CD14-positive monocyte (primary cell): Measurements from ENCODE around the gene ARFIP2. TPM values are rescaled to one million over a fixed set of nuclear protein-coding genes. Genes with fewer than 3 reads are reported as not detected.

Source experiments
- DNase-seq, 3 donors: peaks; one replicate each; pipeline ENCODE4 v3.0.0-alpha.2; 2011 to 2022
- H2AFZ ChIP-seq: 2 replicates; pipeline ENCODE4 v1.6.0; 2012; ENCODE audit warnings: mild to moderate bottlenecking, low read depth, low read length, inconsistent platforms; ENCODE audit not compliant: insufficient read depth, poor library complexity, severe bottlenecking
- H3K27ac ChIP-seq, 2 donors: 1 replicate in 1 of 2; 2 replicates in 1 of 2; pipeline ENCODE4 v1.5.1; 2012 to 2013; ENCODE audit warnings: low read length in 2 of 2, control low read depth in 1 of 2, inconsistent platforms in 1 of 2, low read depth in 1 of 2, mild to moderate bottlenecking in 1 of 2
- H3K27me3 ChIP-seq, 2 donors: one replicate each; pipeline versions ENCODE4 v1.6.0 to v1.6.1; 2011 to 2013; ENCODE audit warnings: low read length in 2 of 2; ENCODE audit not compliant: control insufficient read depth in 2 of 2, insufficient read depth in 2 of 2
- H3K36me3 ChIP-seq, 2 donors: replicated peaks in 1 of 2; 1 replicate in 1 of 2; 2 replicates in 1 of 2; pipeline versions ENCODE4 v1.5.1 to v1.6.1; 2012 to 2013; ENCODE audit warnings: low read length in 2 of 2, control low read depth in 1 of 2, inconsistent platforms in 1 of 2, mild to moderate bottlenecking in 1 of 2; ENCODE audit not compliant: insufficient read depth in 2 of 2, control insufficient read depth in 1 of 2
- H3K4me1 ChIP-seq, 2 donors: 1 replicate in 1 of 2; 2 replicates in 1 of 2; pipeline versions ENCODE4 v1.5.1 to v1.6.1; 2012 to 2013; ENCODE audit warnings: low read length in 2 of 2, control low read depth in 1 of 2, inconsistent platforms in 1 of 2, mild to moderate bottlenecking in 1 of 2, moderate library complexity in 1 of 2; ENCODE audit not compliant: insufficient read depth in 2 of 2, control insufficient read depth in 1 of 2
- H3K4me2 ChIP-seq: replicated peaks from 2 replicates; pipeline ENCODE3; 2012; ENCODE audit warnings: low read length, moderate library complexity, mild to moderate bottlenecking; ENCODE audit not compliant: poor library complexity, severe bottlenecking; ENCODE audit errors: extremely low read depth
- H3K4me3 ChIP-seq, 3 experiments: fragments of 200-600 bp in 1 of 3; sonication (generic) in 1 of 3; replicated peaks in 1 of 3; 1 replicate in 2 of 3; 2 replicates in 1 of 3; pipeline ENCODE4 v1.5.1; 2011 to 2013; ENCODE audit warnings: low read length in 3 of 3, mild to moderate bottlenecking in 3 of 3, control low read depth in 2 of 3, low read depth in 2 of 3, inconsistent platforms in 1 of 3, moderate library complexity in 1 of 3
- H3K79me2 ChIP-seq: 2 replicates; pipeline ENCODE4 v1.6.0; 2012; ENCODE audit warnings: mild to moderate bottlenecking, control low read depth, inconsistent platforms, low read length, moderate library complexity; ENCODE audit not compliant: insufficient read depth
- H3K9ac ChIP-seq: 2 replicates; pipeline ENCODE4 v1.6.0; 2017; ENCODE audit warnings: low read length, mild to moderate bottlenecking; ENCODE audit not compliant: insufficient read depth, poor library complexity, severe bottlenecking
- H3K9me3 ChIP-seq, 2 donors: replicated peaks in 1 of 2; 1 replicate in 1 of 2; 2 replicates in 1 of 2; pipeline versions ENCODE4 v1.5.1 to v1.6.1; 2012 to 2013; ENCODE audit warnings: low read length in 2 of 2, control low read depth in 1 of 2; ENCODE audit not compliant: control insufficient read depth in 1 of 2, insufficient read depth in 1 of 2
- H4K20me1 ChIP-seq: 2 replicates; pipeline ENCODE4 v1.6.0; 2012; ENCODE audit warnings: mild to moderate bottlenecking, low read length, control low read depth, moderate library complexity; ENCODE audit not compliant: insufficient read depth
- H3K27ac Mint-ChIP-seq, 7 donors: one replicate each; pipeline ENCODE4 v1.8.0; 2020; ENCODE audit warnings: mild to moderate bottlenecking in 7 of 7, mixed read lengths in 7 of 7, moderate library complexity in 6 of 7, inconsistent platforms in 2 of 7
- H3K27me3 Mint-ChIP-seq, 3 donors: one replicate each; pipeline ENCODE4 v1.8.0; 2021 to 2022; ENCODE audit warnings: low read depth in 3 of 3, mild to moderate bottlenecking in 3 of 3, mixed read lengths in 3 of 3, moderate library complexity in 3 of 3, inconsistent platforms in 1 of 3
- H3K36me3 Mint-ChIP-seq, 2 donors: one replicate each; pipeline ENCODE4 v1.8.0; 2020; ENCODE audit warnings: mixed read lengths in 2 of 2, inconsistent platforms in 1 of 2, mild to moderate bottlenecking in 1 of 2
- H3K4me1 Mint-ChIP-seq: one replicate; pipeline ENCODE4 v1.8.0; 2020; ENCODE audit warnings: mild to moderate bottlenecking, mixed read lengths
- H3K4me3 Mint-ChIP-seq, 2 donors: one replicate each; pipeline ENCODE4 v1.8.0; 2020; ENCODE audit warnings: mild to moderate bottlenecking in 2 of 2, mixed read lengths in 2 of 2, moderate library complexity in 1 of 2
- H3K9me3 Mint-ChIP-seq, 7 donors: one replicate each; pipeline ENCODE4 v1.8.0; 2020 to 2022; ENCODE audit warnings: mixed read lengths in 7 of 7, mild to moderate bottlenecking in 6 of 7, moderate library complexity in 6 of 7, inconsistent platforms in 2 of 7
- WGBS: methylation state at CpG from one replicate; pipeline ENCODE4 v1.1.5; 2013; ENCODE audit warnings: missing lambda C conversion rate; ENCODE audit not compliant: insufficient coverage; 5-methylcytosine and 5-hydroxymethylcytosine counted together
- intact Hi-C, 2 donors: fragments of 100-400 bp; cut with micrococcal nuclease; formaldehyde crosslinking; loops; one replicate each; pipeline versions ENCODE4 v1.15.0 to v1.15.1; 2023
- polyA plus RNA-seq, 3 donors: library from polyadenylated mRNA; depleted of rRNA in 1 of 3; unstranded in 2 of 3; stranded (reverse) in 1 of 3; fragments of 300-500 nt in 2 of 3; fragments of >200 nt in 1 of 3; fragmentation: Illumina TruSeq in 2 of 3; gene quantifications; 1 replicate in 2 of 3; 2 replicates in 1 of 3; pipeline ENCODE4 v1.2.3, GENCODE V29; 2012 to 2021
- TF ChIP-seq, protein P1 (sequence below): fragments of 200-600 bp; IDR thresholded peaks from one replicate; pipeline ENCODE4 v1.8.0; 2022; ENCODE audit warnings: antibody characterized with exemption, mild to moderate bottlenecking

Gene ARFIP2
- polyA plus RNA-seq, 3 donors: 21.6 to 43.8 (median 27.2) TPM

DNA sequence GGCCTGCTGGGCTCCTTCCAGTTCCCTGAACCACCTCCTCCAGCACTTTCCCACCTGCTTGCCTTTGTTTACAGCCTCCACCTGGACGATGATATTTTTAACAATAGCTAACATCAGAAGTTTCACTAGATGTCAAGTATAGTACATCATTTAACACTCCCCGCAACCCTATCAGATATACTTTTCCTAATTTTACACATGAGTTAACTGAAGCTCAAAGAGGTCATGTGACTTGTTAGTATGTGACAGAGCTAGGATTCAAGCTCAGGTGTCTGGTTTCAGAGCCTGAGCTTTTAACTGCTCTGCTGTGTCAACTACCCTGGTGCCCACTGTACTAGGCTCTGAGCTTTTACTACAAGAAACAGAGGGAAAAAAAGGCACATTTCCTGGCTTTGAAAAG, 26.1 kb downstream of the ARFIP2 start:
- H4K20me1 ChIP-seq: no peaks in the 10 kb centered on the region
- no peak overlapping the region for H3K4me2 ChIP-seq
- H3K4me3 Mint-ChIP-seq: no peak overlapping the region
- 100% methylated on average over 1 of the region's 2 CpGs for WGBS
- H3K4me1 ChIP-seq: no peaks in the 10 kb centered on the region
- H3K27me3 Mint-ChIP-seq: peaks cover 0 to 2% (median 0%) of the 10 kb centered on the region in 3 donors
- no peak for DNase-seq
- no peaks in the 10 kb centered on the region for H3K27me3 ChIP-seq
- H3K36me3 Mint-ChIP-seq: peaks cover 53 to 57% of the 10 kb centered on the region in 2 donors
- H3K27ac Mint-ChIP-seq: no peak overlapping the region
- no peak overlapping the region for H2AFZ ChIP-seq
- intact Hi-C loops: no loop called here
- no peaks in the 10 kb centered on the region for H3K4me1 Mint-ChIP-seq
- no peaks in the 10 kb centered on the region for H3K79me2 ChIP-seq
- H3K36me3 ChIP-seq: peaks cover 71 to 97% of the 10 kb centered on the region in 2 donors
- no peak overlapping the region for H3K27ac ChIP-seq
- H3K9ac ChIP-seq: no peak overlapping the region
- no peaks in the 10 kb centered on the region for H3K9me3 Mint-ChIP-seq
- TF ChIP-seq, protein P1, sequence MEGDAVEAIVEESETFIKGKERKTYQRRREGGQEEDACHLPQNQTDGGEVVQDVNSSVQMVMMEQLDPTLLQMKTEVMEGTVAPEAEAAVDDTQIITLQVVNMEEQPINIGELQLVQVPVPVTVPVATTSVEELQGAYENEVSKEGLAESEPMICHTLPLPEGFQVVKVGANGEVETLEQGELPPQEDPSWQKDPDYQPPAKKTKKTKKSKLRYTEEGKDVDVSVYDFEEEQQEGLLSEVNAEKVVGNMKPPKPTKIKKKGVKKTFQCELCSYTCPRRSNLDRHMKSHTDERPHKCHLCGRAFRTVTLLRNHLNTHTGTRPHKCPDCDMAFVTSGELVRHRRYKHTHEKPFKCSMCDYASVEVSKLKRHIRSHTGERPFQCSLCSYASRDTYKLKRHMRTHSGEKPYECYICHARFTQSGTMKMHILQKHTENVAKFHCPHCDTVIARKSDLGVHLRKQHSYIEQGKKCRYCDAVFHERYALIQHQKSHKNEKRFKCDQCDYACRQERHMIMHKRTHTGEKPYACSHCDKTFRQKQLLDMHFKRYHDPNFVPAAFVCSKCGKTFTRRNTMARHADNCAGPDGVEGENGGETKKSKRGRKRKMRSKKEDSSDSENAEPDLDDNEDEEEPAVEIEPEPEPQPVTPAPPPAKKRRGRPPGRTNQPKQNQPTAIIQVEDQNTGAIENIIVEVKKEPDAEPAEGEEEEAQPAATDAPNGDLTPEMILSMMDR: no peak
- H3K4me3 ChIP-seq: no peak overlapping the region
- no peaks in the 10 kb centered on the region for H3K9me3 ChIP-seq

- intact Hi-C loops: no loop called here
- no peak overlapping the region for H3K27ac ChIP-seq
- H3K79me2 ChIP-seq: no peaks in the 10 kb centered on the region
- no peaks in the 10 kb centered on the region for H3K27me3 ChIP-seq
- Mint-ChIP-seq H3K27me3 (peaks cover 0 to 1% (median 0%) of the 10 kb centered on the region in 3 donors), H3K36me3 (peaks cover 52 to 57% of the 10 kb centered on the region in 2 donors), H3K9me3 (no peaks in the 10 kb centered on the region), H3K4me3 (no peak overlapping the region), H3K4me1 (no peaks in the 10 kb centered on the region), H3K27ac (no peak overlapping the region)
- H2AFZ ChIP-seq: no peak overlapping the region
- no peak overlapping the region for H3K4me3 ChIP-seq
- no peaks in the 10 kb centered on the region for H3K4me1 ChIP-seq
- peaks cover 80 to 97% of the 10 kb centered on the region in 2 donors for H3K36me3 ChIP-seq
- H3K9me3 ChIP-seq: no peaks in the 10 kb centered on the region
- H4K20me1 ChIP-seq: no peaks in the 10 kb centered on the region
- H3K9ac ChIP-seq: no peak overlapping the region
- DNase-seq: no peak
- WGBS: 100% methylated on average over 2 of the region's 2 CpGs
- TF ChIP-seq, protein P1: no peak
- H3K4me2 ChIP-seq: no peak overlapping the region
These were observed 28.0 kb downstream of the ARFIP2 start for GRCh38 chr11:6453152-6453551.
